Esophagus squamous epithelium (tissue), 5 donors: ENCODE measurements around the gene VMAC. TPM values are rescaled to one million over a fixed set of nuclear protein-coding genes. Genes with fewer than 3 reads are reported as not detected.

Source experiments
- DNase-seq: peaks from one replicate; lab custom pipeline; 2025; lab: John Stamatoyannopoulos, UW
- H3K27ac ChIP-seq, 4 donors: fragments of 200-600 bp; sonication (generic); one replicate each; pipeline ENCODE4 v1.5.1; 2016 to 2019; ENCODE audit warnings: mild to moderate bottlenecking in 1 of 4
- H3K27me3 ChIP-seq, 4 donors: fragments of 200-600 bp; sonication (generic); 1 replicate in 3 of 4; 2 replicates in 1 of 4; pipeline versions ENCODE4 v1.5.1 to v1.6.0; 2017 to 2021; ENCODE audit warnings: antibody characterized with exemption in 1 of 4
- H3K36me3 ChIP-seq, 3 donors: fragments of 200-600 bp; sonication (generic); one replicate each; pipeline ENCODE4 v1.5.1; 2016 to 2019
- H3K4me1 ChIP-seq, 3 donors: fragments of 200-600 bp; sonication (generic); one replicate each; pipeline ENCODE4 v1.5.1; 2017 to 2019
- H3K4me3 ChIP-seq, 4 donors: fragments of 200-600 bp; sonication (generic); 1 replicate in 3 of 4; 2 replicates in 1 of 4; pipeline ENCODE4 v1.5.1; 2016 to 2019; ENCODE audit warnings: mild to moderate bottlenecking in 2 of 4, moderate library complexity in 1 of 4
- H3K9me3 ChIP-seq, 3 donors: fragments of 200-600 bp; sonication (generic); one replicate each; pipeline ENCODE4 v1.5.1; 2016 to 2019
- POLR2A ChIP-seq, 4 donors: fragments of 450-650 bp; IDR thresholded peaks; one replicate each; pipeline ENCODE4 v1.6.1; 2017; ENCODE audit warnings: antibody characterized with exemption in 4 of 4, mild to moderate bottlenecking in 4 of 4, moderate library complexity in 3 of 4
- WGBS, 2 donors: methylation state at CpG; one replicate each; pipeline ENCODE4 v1.1.5; 2018; 5-methylcytosine and 5-hydroxymethylcytosine counted together
- intact Hi-C: fragments of 100-400 bp; cut with DNase I; formaldehyde crosslinking; loops from one replicate; pipeline ENCODE4 v1.15.0; 2022
- total RNA-seq, 4 donors: library from RNA; depleted of rRNA; stranded (reverse); fragments of >200 nt; gene quantifications; one replicate each; pipeline ENCODE4 v1.1.0, GENCODE V29; 2016
- TF ChIP-seq, protein P1 (sequence below), 6 experiments: fragments of 450-650 bp in 4 of 6; fragments of 200-600 bp in 2 of 6; sonication (generic) in 2 of 6; IDR thresholded peaks; one replicate each; pipeline ENCODE4 v1.5.1; 2016 to 2019; ENCODE audit warnings: antibody characterized with exemption in 6 of 6, mild to moderate bottlenecking in 4 of 6, moderate library complexity in 4 of 6
- donor health status: DM: yes; HTN: yes; CAD: no.

The VMAC gene
- total RNA-seq, 4 donors from 2014 or later = 3.1 to 8.6 (median 5.6) TPM

DNA sequence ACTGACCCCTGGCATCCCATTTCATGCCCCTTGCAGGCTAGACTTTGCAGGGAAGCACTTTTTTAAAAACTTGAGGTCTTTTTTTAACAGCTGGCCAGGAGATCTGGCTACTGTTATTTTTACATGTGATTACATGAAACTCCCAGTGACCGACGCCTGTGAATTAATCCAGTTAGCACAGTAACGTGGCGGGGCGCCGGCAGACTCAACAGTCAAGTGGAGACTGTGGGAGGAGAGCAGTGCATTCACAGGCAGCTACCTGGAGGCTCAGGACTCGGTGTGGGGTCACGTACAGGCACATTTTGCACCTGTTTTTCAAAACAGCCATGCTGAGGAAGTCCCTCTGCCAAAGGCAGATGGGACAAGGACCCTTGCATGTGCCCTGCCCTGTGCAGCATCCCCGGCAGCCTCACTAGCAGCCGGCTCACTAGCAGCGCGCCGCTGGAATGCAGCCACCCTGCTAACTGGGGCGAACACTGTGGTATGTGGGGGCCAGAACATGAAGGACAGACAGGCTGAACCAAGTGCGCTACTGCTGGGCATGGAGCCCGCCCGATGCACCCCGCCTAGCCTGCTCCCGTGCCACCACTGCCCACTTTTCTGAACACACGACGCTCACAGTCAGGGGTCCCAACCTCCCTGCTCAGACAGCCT lies 28.1 kb downstream of the VMAC start:
- 74 to 77% methylated on average over 6 to 8 of the region's 21 CpGs for WGBS, 2 donors
- TF ChIP-seq, protein P1, sequence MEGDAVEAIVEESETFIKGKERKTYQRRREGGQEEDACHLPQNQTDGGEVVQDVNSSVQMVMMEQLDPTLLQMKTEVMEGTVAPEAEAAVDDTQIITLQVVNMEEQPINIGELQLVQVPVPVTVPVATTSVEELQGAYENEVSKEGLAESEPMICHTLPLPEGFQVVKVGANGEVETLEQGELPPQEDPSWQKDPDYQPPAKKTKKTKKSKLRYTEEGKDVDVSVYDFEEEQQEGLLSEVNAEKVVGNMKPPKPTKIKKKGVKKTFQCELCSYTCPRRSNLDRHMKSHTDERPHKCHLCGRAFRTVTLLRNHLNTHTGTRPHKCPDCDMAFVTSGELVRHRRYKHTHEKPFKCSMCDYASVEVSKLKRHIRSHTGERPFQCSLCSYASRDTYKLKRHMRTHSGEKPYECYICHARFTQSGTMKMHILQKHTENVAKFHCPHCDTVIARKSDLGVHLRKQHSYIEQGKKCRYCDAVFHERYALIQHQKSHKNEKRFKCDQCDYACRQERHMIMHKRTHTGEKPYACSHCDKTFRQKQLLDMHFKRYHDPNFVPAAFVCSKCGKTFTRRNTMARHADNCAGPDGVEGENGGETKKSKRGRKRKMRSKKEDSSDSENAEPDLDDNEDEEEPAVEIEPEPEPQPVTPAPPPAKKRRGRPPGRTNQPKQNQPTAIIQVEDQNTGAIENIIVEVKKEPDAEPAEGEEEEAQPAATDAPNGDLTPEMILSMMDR (IDR thresholded peaks at IDR 0.05) = no peak
- no peak for TF ChIP-seq POLR2A (IDR thresholded peaks at IDR 0.05)
- Histone ChIP-seq H3K27me3 (no peaks in the 10 kb centered on the region), H3K4me1 (peaks cover 0 to 38% (median 19%) of the 10 kb centered on the region in 3 donors), H3K36me3 (peaks cover 7 to 97% (median 39%) of the 10 kb centered on the region in 3 donors), H3K4me3 (no peak overlapping the region), H3K9me3 (no peaks in the 10 kb centered on the region), H3K27ac (no peak overlapping the region)
- DNase-seq = no peak
- intact Hi-C loops = no loop called here

DNA sequence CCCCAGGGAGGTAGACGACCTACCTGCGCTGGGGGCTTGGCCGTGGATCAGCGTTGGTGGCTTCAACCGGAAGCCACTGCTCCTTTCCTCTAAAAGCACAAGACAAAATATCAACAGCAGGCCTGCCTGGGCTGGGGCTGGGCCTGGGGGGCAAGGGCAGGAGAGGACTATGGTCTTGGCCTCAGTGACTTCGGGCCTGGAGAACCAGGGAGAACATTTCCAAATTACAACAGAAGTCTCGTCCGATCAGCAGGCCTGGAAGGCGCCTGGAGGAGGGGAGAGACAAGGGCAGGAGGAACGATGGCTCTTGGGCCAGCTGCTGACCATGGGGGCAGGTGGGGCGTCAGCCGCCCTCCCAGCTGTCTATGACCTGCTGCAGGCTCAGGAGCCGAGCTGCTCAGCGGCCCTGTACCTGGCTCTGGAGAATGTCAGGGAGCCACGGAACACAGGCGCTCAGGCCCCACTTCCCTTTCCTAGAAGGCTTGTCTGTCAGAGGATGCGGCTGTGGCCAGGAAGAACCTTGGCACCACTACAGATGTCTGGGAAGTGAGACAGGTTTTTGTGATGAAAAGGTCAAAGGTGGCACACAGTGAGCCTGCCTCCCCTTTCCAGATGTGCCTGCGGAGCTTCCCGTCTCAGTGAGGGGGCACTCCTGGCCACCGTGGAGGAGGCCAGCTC lies 28.9 kb downstream of the VMAC start:
- WGBS, 2 donors = 84 to 88% methylated on average over 5 to 12 of the region's 20 CpGs
- Histone ChIP-seq H3K4me3 (no peak overlapping the region), H3K27ac (peak overlapping the region in 1 of 4 donors; percentile 68), H3K27me3 (no peaks in the 10 kb centered on the region), H3K36me3 (peaks cover 7 to 97% (median 39%) of the 10 kb centered on the region in 3 donors), H3K9me3 (no peaks in the 10 kb centered on the region), H3K4me1 (peaks cover 0 to 33% (median 19%) of the 10 kb centered on the region in 3 donors)
- intact Hi-C loops = no loop called here
- no peak for DNase-seq
- TF ChIP-seq, protein P1 (IDR thresholded peaks at IDR 0.05) = no peak
- TF ChIP-seq POLR2A (IDR thresholded peaks at IDR 0.05) = no peak

DNA sequence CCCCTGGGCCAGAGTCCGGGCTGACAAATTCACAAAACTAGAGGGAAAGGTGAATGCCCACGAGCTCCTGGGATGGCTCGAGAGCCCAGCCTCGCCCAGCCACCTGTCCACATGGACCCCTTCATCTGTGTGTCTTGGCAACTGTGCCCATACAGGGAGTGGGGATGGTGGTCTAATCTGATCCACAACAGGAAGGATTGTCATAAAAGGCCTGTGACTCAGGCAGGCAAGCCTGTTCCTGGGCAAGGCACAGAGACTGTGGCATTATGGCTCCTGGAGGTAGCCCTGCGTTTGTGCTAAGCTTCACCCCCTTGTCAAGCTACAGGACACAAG lies 29.4 kb downstream of the VMAC start:
- no peak for DNase-seq
- 86% methylated on average over 1 of the region's 5 CpGs; no CpG with 5 or more reads in 1 of the 2 donors for WGBS, 2 donors
- no peak overlapping the region for H3K4me3 ChIP-seq
- H3K27ac ChIP-seq = peak overlapping the region in 1 of 4 donors; percentile 68
- H3K9me3 ChIP-seq = no peaks in the 10 kb centered on the region
- TF ChIP-seq, protein P1 (IDR thresholded peaks at IDR 0.05) = no peak
- TF ChIP-seq POLR2A (IDR thresholded peaks at IDR 0.05) = no peak
- no peaks in the 10 kb centered on the region for H3K27me3 ChIP-seq
- intact Hi-C loops = no loop called here
- H3K36me3 ChIP-seq = peaks cover 7 to 97% (median 35%) of the 10 kb centered on the region in 3 donors
- peaks cover 0 to 33% (median 19%) of the 10 kb centered on the region in 3 donors for H3K4me1 ChIP-seq

DNA sequence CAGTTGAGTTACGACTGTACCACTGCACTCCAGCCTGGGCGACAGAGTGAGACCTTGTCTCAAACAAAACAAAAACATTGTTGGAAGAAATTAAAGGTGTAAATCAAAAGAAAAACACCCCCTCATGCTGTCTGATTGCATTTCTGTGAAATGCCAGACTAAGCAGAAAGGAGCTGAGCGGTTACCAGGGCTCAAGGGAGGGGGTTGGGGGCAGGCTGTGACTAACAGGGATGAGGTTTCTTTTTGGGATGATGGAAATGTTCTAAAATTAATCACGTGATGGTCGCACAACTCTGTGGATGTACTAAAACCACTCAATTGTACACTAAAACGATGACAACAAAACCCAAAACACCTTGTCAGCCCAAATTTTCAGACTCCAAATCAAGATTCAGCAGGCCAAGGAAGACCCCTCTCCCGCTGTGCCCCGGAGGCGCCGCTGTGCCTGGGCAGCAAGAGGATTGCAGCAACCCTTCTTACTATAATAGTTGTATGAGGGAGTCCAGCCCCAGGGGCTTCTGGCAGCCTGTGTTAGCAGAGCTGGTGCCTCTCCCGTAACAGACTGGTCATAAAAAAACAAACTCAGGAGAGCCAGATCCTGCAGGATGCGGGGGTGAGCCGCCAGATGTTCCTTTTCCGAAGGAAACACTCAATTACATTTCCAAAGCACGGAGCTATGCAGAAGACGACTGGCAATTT lies 30.3 kb downstream of the VMAC start:
- TF ChIP-seq, protein P1 (IDR thresholded peaks at IDR 0.05) = no peak
- TF ChIP-seq POLR2A (IDR thresholded peaks at IDR 0.05) = no peak
- no peaks in the 10 kb centered on the region for H3K27me3 ChIP-seq
- intact Hi-C loops = no loop called here
- WGBS, 2 donors = 71 to 72% methylated on average over 15 of the region's 16 CpGs
- peak overlapping the region in 3 of 4 donors; percentile 38 to 85 (median 68) for H3K27ac ChIP-seq
- no peak for DNase-seq
- H3K4me1 ChIP-seq = peaks cover 0 to 33% (median 19%) of the 10 kb centered on the region in 3 donors
- H3K9me3 ChIP-seq = no peaks in the 10 kb centered on the region
- peaks cover 7 to 97% (median 27%) of the 10 kb centered on the region in 3 donors for H3K36me3 ChIP-seq
- no peak overlapping the region for H3K4me3 ChIP-seq
